NK-92 (cell line): ENCODE measurements around the gene TTC21A.

Experiments
- DNase-seq: peaks from one replicate; lab custom pipeline; 2025; ENCODE audit not compliant: unreplicated experiment; lab: John Stamatoyannopoulos, UW

The TTC21A gene

DNA sequence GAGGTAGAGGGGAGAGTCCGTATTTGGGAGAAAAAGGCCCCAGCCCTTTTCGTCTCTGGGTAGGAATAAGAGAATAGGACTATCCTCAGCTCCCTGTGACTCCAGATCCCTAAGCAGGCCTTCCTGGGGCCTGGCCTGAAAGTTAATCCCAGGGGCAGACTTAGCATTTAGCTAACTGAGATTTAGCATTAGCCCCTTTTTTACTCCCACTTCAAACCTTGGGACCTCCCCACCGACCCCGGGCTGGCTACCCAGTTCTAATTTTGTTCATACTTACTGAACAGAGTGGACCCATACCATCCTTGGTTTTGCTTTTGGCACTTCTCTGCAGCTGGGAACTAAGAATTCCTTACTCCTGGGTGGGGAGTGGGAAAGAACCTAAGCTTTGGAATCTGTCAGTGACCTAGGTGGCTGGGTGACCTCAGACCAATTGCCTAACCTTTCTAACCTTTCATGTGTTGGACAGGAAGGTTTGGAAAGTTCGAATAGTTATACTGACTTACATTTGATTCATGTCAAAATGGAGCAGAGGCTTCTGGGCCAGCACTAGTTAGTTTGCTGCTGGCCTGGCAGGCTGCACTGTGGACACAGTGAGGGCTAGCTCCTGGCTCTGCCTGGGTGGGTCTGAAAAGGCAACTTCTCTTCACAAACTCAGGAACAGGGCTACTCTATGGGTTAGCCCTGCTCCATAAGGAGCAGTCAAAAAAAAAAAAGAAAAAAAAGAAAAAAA is 11.6 kb downstream of the TTC21A start:
- DNase-seq = no peak

DNA sequence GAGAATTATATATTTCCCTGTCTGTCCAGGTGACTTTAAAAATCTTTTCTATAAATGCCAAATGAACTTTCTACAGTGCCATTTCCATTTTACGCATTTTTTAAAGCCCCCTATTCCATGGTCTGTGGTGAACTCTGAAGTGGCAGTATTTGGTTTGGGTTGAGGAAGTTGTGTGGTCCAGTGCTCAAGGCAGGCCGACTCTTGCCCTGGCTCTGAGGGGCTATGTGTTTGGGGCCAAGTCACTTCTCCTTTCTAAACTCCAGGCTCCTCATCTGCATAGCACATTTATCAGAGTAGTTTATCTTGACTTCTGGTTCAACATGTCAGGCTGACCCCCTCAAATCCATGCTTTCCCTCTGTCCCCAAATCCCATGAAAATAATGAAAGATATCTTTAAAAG is 14.1 kb downstream of the TTC21A start:
- no peak for DNase-seq

- DNase-seq = no peak
Measured at GRCh38 chr3:39122813-39123212, 15.3 kb downstream of the TTC21A start.

DNA sequence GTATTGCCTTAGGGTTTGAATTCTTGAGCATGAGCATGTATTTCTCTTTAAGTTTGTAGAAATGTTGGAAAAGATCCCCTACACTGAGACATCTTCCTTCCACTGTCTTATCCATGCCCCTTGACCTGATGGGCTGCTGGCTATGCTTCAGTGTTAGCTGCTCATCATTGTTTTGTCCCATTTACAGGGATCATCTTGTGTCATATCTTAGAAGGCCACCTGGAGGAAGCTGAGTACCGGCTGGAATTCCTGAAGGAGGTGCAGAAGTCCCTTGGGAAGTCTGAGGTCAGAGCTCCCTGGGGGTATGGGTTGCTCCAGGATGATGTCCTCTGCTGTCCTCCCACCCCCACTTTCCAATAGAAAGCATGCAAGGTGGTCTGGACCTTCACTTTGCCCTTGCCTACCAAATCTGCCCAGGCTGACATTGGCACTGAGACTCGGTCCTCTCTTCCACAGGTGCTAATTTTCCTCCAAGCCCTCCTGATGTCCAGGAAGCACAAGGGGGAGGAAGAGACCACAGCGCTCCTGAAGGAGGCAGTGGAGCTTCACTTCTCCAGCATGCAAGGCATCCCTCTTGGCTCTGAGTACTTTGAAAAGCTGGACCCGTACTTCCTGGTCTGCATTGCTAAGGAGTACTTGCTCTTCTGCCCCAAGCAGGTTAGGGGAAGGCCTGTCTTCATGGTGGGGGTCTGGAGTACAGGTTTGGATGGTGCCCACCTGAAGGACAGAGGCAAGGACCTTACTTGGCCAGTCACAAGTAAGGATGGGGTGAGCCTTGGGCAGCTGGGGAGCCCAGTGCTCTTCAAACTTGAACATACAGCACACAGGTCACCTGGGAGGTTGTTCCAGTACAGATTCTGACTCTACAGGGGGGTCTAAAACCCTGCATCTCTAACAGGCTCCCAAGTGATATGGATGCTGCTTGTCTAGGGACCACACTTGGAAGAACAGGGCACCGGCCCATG is 17.7 kb downstream of the TTC21A start:
- no peak for DNase-seq

- DNase-seq = no peak
Measured at GRCh38 chr3:39125841-39126500, 18.5 kb downstream of the TTC21A start.

DNA sequence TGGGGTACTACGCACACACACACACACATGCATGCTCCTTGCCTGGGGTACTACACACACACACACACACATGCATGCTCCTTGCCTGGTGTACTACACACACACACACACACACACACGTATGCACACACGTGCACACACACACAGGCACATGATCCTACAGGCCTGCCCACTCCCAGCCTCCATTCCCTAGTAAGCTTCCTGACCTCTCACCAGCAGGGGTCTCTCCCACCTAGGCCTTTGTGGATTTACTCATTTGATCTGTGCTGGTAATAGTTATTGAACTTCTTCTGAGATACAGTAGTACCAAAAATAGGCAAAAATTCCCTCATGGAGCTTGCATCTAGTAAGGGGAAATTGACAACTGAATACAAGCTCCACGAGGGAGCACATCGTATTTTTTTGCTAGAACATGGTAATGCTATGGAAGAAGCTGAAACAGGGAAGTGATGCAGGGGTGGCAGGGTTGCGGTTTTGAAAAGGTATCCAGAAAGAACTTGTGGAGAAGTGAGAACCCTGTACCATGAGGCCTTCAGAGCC is 19.1 kb downstream of the TTC21A start:
- DNase-seq = no peak

GRCh38 chr3:39127269-39127907 is 19.9 kb downstream of the TTC21A start:
- DNase-seq = no peak

- no peak for DNase-seq
Measured at GRCh38 chr3:39127908-39128304, 20.4 kb downstream of the TTC21A start.

GRCh38 chr3:39128951-39129350 is 21.5 kb downstream of the TTC21A start:
- DNase-seq = no peak

GRCh38 chr3:39130026-39130425 is 22.5 kb downstream of the TTC21A start:
- DNase-seq = no peak

- DNase-seq = no peak
Measured at GRCh38 chr3:39130693-39131265, 23.3 kb downstream of the TTC21A start.

- DNase-seq = no peak
Measured at GRCh38 chr3:39132096-39133092, 24.9 kb downstream of the TTC21A start.

DNA sequence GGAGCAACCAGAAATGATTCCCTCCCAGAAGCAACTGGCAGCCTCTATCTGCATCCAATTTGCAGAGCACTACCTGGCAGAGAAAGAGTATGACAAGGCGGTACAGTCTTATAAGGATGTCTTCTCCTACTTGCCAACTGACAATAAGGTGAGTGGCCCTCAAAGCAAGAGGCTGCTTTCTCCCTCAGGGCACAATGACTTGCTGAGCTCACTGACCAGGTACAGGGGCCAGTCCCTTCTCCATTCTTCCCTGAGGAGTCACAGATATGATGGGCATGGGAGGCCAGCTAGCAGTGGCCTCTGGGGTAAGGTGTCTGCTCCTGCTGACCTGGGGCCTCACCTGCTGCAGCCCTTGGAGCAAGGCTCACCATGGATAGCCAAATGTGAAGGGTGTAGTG is 25.6 kb downstream of the TTC21A start:
- no peak for DNase-seq

- DNase-seq = no peak
Measured at GRCh38 chr3:39133822-39134221, 26.3 kb downstream of the TTC21A start.

DNA sequence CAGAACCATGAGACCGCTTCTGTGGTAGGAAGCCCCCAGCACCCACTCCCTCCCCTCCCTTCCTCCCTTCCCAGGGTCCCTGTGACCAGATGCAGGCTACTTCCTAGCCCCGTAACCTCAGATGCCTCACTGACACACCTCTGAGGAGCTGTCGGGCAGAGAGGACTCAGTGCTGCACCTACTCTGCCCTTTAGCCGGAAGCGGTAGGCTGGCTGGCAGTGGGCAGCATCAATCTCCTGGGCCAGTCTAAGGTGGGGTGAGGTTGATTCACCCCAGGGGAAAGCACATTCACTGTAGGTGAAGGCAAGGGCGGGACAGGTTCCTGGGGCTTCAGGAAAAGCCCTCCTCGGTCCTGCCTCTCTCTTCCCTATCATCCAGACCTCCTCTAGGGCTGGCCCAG is 26.8 kb downstream of the TTC21A start:
- no peak for DNase-seq

DNA sequence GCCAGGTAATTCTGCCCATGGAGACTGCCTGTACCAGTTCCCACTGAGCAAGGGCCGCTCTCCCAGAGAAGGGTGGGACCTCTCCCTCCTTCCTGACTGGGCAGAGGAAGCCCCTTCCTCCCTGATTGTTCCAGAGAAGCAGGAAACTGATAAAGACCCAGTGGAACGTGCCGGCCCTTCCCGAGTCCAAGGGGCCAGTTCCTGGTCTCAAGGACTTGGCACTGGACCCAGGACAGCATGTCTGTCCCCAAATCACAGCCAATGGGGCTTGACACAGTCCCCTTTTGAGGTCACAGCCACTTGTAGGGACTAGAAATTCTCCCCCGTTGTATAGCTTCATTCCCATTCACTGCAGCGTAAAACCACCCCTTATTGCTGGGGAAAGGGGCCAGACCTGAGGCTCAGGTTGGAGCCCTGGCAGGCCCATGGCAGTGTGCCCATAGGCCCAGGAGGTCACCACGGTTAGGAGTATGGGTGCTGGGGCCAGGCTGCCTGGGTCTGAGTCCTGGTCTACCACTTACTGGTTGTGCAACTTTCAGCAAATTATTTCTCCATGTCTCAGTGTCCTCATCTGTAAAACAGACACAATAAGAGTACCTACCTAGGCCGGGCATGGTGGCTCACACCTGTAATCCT is 27.8 kb downstream of the TTC21A start:
- no peak for DNase-seq

GRCh38 chr3:39136533-39137434 is 29.3 kb downstream of the TTC21A start:
- no peak for DNase-seq

DNA sequence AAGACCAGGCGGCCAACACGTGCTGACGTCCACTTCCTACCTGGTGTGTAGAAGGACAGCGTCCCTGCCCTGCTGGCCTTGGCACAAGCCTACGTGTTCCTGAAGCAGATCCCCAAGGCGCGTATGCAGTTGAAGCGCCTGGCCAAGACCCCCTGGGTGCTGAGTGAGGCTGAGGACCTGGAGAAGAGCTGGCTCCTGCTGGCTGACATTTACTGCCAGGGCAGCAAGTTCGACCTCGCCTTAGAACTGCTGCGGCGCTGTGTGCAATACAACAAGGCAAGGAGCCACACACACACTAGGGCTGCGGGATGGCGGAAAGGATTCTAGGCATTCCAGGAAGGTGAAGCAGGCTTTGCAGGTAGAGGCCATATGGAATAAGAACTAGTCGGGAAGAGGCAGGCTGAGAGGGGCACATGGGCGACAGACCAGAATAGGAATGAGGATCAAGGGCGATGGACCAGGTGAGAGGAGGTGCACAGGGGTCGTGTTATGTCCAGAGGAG is 30.0 kb downstream of the TTC21A start:
- DNase-seq = no peak
